CD4-positive, alpha-beta T cell treated with Interleukin-4 for 1 hour (primary cell): ENCODE measurements around the gene MAN1A1.
A peak's percentile ranks its signal among the peaks of the same experiment; 100 is the strongest.

Experiments
- DNase-seq, 2 donors: peaks; one replicate each; pipeline ENCODE4 v3.0.0-alpha.2; 2020 to 2022

The MAN1A1 gene

DNA sequence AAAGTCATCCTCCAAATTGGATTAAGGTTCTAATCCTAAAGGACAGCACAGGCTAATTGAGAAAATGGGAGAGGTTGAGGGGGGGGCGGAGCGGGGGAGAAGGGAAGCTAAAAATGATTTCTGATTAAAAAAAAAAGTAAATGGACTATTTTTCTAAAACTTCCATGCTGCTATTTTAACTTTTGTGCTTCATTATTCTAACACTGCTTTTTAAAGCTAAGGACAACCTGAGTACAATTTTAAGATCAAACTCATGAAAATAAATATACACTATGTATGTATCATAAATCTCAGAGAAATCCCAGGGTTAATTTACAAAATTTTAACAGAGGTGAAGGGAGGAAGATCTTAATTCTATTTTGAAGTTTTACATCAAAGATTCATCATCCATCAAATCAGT lies 4.4 kb downstream of the MAN1A1 start:
- DNase-seq = no peak

DNA sequence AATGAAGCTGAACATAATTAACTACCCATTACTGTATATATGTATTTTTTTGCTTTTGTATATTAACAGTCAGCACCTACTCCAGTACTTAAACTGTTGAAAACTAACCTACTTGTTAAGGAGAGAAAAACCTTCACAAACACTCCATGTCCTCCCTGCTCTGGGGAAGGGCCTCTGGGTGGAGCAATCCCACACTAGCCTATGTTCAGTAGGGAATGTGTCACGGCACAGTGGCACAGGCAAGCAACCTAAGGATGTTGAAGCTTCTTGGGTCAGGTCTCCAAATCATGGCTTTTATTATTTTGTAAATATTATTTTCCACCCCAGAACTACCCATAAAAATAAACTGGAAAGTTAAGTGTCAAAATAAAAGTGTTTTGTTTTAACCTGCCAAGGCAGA lies 5.3 kb downstream of the MAN1A1 start:
- DNase-seq = no peak

DNA sequence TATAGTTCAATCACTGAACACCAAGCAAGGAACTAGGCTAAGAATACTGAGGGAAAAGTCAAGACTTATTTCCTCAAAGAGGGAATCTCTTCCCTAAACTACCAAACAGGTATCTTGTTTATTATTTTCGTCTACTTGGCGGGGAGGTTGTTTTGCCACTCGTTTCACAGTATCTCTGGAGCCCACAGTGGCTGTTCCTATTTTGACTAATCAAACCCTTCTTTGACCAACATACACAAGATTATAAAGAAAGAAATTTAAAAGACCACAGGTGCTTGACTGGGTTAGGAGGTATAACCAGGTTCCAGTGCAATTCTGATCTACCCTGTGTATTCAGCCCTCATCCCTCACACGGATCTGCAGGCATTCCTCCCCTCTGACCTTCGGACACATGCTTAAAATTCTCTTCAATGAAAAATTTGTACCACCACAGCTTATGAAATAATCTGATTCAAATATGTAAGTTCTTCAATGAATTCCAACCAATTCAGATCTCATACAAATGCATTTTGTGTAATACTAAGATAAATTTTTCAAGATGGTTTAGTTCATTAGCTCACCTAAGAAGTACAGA lies 5.9 kb downstream of the MAN1A1 start:
- DNase-seq = no peak

DNA sequence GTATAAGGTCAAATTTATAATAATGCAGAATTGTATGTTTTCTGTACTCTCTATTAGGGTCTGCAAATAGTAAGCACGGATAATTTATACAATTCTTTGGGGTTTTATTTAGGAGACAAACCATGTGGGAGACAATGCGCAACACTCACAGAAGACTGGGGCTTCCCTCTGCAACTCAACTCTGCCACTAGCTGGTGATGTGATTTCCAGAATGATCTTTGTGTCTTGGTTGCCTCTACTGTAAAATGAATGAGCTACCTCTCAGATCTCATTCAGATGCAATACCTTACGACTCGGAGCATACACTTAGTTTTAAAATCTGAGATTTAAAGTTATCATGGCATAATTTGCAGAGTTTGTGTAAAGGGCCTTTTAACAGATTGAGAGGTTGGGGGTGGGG lies 6.4 kb downstream of the MAN1A1 start:
- DNase-seq = peak in 1 of 2 donors; percentile 27

DNA sequence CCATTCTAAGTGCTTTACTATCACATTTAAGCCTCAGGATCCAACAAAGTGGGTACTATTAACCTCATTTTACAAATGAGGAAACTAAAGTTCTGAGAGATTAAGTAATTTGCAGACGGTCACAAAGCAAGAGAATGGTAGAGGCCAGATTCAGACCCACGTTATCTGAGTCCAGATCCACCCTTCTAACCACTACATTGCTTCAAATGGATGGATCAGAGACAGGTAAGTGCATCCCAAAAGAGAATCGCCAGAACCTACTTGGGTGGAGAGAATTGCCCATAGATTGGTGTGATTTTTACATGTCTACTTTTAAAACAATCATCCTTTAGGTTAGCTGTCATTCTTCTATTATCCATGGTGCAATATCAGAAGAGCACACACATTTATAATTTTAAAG lies 7.1 kb downstream of the MAN1A1 start:
- DNase-seq = no peak

DNA sequence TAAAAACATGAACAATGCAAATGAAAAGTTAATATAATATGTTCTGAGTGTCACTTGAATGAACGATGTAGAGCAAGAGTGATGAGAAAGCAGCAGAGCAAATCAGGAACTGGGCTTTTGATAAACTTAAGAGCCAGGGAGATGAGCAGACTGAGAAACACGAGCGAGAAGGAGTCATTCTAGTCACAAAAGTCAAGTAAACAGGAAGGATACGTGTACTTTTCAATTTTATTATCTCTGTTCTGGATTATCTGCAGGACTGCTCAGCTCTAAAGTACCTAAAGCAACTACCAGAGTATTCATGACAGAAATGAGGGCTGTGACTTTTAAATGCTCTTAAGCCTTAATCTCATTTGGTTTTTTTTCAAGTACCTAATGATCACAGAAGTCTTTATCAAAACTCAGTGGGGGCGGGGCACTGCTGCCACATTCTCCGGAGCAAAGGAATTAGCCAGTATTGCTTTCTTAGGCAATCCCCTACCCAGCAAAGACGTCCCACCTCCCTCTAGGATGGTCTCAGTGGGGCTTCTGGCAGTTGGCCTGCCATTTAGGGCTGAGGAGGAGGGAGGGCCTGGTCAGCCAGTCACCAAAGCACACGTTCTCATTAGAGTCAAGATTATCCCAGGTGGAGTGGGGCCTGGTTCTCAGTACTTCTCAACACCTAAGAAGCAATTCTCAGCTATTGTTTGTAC lies 8.6 kb downstream of the MAN1A1 start:
- no peak for DNase-seq

DNA sequence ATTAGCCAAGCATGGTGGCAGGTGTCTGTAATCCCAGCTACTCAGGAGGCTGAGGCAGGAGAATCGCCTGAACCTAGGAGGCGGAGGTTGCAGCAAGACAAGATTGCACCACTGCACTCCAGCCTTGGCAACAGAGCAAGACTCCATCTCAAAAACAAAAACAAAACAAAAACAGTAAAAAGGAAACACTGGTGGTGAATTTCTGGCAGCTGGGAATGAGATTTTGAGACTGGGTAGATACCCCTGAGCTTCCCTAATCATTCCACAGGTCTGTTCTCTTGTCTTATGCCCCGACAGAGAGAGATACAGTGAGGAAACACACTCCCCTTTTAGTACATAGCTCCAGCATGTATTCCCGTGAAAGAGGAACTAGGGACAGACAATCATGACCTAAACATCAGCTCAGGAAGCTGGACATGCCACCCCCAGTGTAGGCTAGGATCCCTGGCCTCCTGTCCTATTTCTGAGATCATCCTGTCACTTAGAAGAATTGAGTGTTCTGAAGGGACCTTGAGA lies 9.6 kb downstream of the MAN1A1 start:
- DNase-seq = peak in 1 of 2 donors; percentile 30

DNA sequence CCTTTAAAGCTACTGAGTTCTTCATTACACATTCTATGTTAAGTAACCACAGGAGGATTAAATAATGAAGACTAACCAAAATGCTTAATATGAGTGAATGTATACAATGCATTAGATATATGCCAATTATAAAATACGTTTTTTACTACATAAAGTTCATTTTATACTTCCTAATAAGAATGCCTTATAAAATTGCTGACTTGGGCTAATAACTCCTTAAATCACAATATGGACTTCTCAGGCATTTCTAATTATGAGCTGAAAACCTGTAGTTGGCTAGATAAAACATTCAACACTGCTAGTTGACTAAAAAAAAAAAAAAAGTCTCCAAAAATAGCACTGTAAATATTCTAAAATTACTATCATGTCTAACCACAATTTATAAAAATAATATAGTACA lies 11.8 kb downstream of the MAN1A1 start:
- DNase-seq = no peak

DNA sequence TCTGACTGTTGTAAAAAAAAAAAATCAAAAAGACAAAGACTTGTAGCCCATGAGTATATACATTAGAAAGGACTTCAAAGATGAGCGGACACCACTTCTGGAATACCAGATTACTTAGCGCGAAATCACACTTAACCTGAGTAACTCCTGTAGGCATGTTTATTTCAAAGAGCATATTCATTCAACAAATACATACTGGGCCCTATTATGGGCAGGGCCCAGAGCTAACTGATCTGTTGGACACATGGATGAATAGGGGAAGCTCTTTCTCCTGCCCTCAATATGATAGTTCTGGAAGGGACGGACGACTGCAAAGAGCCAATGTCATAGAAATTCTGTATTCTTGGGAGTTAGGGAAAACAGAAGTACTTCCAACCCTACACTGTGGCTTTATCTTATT lies 12.3 kb downstream of the MAN1A1 start:
- DNase-seq = no peak

DNA sequence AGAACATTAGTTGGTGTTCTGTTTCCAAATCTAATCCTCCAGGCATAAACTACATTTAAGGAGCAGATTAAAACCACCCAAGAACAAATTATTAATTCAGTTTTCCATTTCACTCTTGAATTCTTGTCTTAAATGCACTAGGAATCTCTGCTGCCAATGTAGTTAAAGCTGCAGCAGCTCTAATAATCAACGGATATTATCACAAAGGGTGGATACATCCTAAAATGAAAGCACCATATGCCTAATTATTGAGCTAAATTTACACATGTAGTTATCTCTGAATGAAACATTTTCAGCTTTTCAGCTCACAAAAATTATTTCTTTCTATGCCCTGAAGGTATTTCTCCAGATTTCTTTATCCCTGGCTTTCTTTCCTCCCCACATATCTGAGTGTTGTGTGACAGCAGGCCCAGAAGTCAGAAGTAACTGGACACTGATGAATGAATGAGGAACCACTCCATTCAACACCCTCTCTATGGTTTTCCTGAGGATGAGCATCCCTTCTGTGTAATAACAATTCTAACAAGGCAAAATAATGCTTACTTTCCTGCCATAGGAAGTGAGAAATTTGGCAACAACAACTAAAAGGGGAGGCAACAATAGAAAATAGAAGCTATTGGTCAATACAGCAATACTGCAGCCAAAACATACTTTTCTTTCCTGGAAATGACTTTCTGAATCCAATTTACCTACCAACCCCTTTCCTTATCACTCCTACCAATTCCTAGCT lies 14.9 kb downstream of the MAN1A1 start:
- no peak for DNase-seq

DNA sequence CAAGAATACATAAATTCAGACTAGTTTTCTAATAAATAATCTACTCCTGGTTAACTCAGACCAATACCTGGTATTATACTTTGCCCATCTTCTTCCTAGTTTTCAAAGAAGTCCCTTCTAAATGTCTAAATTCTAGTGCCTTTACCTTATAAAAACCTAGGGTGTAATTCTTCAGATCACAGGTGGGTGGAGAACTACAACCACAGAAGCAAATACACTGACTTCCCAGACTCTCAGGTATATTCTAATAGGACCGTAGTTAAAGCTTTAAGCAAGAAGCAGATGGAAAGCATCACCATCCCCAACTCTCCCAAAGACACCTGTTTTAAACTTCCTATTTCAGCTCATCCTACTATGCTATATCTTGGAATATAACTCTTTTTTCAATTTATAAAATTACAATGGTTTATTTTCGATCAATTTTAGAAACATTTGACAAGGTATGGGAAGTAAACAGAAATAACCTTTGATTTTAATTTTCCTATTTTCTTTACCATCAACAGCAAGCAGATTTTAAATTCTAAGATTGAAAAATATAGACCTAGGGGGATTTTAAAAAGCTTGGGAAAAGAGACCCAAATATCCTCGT lies 15.8 kb downstream of the MAN1A1 start:
- peak in 1 of 2 donors; percentile 59 for DNase-seq

DNA sequence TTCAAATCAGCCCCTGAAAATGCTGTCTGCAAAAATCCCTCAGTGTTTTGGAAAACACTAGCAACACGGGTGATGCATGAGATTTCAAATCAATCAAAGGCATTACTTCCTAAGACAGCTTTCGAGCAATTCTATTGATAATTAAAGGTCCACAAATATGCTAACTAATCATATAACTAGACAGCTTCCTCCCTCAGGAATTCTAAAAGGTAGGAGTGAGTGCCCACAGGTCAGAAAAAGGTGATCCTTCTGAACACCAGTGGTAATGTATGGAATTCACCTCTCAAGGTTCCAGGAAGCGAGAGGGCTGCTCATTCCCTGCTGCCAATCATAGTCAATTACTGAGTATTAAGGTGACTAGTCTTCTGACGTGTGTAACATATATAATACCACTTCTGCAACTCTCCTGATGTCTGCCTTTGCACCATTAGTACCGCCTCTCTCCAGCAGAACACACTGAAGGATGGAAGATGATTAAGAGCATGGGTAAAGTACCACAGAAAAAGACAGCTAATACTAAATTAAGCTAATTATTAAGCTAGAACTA lies 16.4 kb downstream of the MAN1A1 start:
- DNase-seq = no peak

DNA sequence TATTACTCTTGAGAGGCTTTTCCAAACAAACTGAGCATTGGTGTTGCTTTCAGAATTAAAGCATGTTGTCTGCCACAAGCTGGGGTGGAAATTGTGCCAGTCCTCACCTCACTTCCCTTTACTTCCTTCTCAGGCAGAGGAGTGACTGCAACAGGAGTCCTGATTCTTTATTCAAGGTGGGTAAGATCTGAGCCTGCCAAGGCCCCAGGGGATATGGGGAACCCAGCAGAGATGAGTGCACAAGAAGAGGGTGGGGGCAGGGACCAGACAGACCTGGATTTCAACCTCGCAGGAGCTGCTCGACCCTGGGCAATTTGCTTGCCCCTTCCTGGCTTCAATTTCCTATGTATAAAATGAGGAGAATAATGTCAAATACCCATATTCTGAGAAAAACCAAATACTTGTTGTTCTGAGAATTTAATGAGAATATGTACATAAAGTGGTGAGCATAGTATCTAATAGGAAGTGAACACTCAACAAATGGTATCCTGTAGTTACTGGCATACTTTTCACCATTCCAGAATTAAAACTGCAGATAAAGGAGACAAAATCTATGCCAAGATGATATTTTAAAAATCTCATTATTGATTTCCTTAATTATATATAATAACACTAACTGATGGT lies 17.8 kb downstream of the MAN1A1 start:
- DNase-seq = no peak

DNA sequence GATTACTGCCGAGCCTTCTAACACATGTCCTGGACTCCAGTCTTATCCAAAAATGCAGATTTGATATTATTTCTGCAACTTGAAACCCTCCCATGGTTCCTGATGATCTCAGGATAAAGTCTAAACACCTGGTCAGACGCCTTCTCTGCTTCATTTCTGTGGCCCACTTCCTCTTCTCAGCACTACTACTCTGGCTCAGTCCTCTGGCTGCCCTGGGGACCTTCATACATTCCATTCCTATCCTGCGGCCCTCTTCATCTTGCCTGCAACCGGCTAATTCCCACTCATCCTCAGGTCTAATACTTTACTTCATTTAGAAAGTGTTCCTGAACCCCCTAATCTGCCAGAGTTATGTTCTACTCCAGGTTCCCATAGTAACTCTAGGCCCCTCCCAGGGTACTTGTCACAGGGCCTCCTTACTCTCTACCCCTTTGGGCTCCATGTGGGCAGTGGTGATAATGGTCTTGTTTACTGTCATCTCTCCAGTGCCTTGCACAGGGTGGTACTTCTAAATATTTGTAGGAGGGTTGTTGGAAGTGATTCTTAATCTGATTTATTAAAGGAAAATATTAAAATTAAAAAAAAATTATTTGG lies 18.9 kb downstream of the MAN1A1 start:
- no peak for DNase-seq

DNA sequence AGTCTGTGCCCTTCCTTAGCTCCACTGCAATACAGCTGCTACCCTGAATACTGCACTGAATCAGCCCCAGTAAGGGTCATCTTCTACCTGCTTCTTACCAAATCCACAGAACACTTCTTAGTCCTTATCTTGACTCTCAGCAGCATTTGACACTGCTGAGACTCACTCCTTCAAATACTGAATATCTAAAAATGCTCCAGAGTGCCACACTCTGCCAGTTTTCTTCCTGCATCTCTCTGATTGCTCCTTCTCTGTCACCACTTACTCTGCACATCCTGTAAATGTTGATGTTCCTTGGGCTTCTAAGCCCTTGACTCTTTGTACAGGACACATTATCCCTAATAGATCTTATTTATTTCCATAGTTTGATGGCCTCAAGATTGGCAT lies 19.8 kb downstream of the MAN1A1 start:
- no peak for DNase-seq

DNA sequence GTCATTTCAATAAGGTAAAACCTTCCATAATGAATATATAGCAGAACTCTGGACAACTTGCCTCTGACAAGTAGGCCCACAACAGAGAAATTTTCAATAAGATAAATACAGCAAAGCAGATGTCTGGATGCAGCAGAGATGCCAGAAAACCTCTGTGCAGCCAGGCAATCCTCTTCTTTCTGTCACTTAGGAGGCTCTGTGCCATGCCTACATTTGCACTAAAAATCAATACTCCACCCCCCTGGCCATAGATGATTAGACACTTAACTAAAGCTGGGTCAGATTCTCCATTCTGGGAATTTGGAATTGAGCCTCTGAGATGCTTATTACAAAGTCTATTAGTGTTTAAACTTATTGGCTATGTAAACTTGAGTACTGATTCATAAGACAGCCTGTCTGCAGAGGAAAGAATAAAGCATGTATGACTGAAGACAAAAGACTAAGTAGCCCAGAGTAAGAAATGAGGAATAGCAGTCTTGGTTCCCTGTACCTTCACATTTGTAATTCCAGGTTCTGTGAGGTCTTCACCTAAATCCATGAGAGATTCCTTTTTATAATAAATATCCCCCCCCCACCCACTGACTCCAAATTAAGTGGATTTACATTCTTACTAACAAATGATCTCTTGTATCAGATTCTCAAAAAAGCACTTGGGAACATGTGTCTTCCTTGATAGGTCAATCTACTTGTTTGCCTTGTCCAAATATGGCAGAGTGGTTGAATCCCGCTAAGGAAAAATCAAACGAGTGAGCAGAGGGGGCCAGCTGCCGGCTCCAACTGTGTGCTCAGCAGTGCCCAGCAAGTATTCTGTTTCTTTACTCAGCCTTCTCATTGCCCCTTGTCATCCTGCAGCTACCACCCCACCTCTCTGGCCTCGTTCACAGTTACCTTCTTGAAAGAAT lies 20.4 kb downstream of the MAN1A1 start:
- DNase-seq = no peak

DNA sequence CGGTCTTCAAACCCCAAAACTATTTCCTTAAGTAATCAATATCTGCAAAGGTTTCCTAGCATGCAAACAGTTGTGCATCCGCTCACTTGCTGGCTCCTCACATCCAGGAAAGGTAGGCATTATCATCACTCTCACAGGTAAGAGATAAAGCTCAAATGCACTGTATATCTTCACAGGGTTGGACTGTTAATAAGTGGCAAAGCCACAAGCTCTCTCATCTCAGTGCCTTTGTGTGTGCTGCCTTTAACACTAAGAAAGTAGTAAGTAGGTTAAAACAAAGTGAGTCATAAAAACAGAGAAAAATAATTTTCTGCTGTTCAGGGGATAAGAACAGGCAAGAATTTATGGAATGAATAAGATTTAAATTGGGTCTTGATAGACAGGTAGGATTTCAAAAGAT lies 21.3 kb downstream of the MAN1A1 start:
- no peak for DNase-seq

DNA sequence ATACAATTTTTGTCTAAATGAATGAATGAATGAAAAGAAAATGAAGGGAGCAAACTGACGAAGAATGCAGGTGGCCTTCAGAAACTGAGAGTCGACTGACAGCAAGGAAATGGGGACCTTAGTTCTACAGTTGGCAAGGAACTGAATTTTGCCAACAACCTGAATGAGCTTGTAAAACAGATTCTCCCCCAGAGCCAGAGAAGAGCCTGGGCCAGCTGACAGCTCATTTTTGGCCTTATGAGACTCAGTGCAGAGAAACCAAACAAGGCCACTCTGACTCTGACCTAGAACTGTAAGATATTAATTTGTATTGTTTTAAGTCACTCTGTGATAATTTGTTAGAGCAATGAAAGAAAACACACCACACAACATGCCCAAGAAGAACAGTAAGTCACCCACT lies 21.8 kb downstream of the MAN1A1 start:
- DNase-seq = no peak

DNA sequence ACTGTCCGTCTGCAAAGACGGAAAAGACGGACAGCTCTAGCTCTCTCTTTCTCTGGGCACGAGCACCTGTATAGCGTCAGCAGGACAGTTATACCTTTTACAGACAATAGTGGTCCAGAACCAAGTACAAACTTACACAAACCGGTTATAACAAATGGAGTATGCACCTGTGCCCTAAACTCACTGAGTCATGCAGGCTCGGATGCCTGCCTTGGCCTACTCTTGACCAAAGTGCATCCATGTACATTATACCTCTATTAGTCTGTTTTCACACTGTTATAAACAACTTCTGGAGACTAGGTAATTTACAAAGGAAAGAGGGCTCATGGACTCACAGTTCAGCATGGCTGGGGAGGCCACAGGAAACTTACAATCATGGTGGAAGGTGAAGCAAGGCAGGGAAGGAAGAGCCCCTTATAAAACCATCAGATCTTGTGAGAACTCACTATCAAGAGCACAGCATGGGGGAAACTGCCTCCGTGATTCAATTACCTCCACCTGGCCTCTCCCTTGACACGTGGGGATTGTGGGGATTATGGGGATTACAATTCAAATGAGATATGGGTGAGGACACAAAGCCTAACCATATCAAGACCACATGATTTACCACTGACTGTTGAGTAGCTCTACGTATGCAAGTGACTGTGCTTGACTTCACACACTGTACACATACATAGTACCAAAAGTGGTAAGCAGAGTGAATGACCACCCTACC lies 23.1 kb downstream of the MAN1A1 start:
- DNase-seq = no peak

DNA sequence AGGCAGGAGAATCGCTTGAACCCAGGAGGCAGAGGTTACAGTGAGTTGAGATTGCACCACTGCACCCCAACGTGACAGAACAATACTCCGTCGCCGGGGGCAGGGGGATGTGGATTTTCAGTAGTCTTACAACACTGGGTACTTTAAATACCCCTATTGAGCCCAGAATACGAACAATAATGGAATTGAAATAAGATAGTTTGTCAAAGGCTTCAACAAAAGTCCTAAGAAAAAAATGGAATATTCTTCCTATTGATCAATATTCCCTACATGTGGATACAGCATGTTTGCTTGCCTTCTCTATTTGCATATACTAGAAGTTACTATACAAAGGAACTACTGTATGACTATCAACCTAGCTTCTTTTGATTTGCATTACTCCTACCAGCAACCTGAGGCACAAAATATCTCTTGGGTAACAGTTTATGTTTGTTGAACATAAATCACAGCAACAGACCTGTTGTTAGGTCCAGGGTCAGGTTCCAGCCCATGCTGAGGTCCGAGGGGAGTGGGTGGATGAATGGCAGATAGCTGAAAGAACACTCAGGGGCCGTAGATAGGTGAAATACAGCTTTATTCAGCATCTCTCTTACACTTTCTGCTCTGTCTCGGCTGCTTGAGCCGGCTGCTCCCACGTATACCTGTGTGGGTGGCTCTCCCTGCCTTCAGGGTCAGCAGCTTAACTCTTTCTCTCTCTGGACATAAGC lies 23.8 kb downstream of the MAN1A1 start:
- no peak for DNase-seq
